Spleen (tissue), 7 donors: ENCODE results near the gene BRD1.

Experiments used
- CTCF ChIP-seq, 11 experiments: fragments of 200-600 bp in 7 of 11; fragments of 450-650 bp in 4 of 11; sonication (generic) in 4 of 11; IDR thresholded peaks in 8 of 11; conservative IDR thresholded peaks in 3 of 11; 1 replicate in 7 of 11; 2 replicates in 4 of 11; pipeline versions ENCODE4 v1.4.0 to v1.8.0; 2016 to 2021; ENCODE audit warnings: antibody characterized with exemption in 11 of 11, inconsistent platforms in 4 of 11, mild to moderate bottlenecking in 1 of 11
- POLR2A ChIP-seq, 3 donors: fragments of 450-650 bp; IDR thresholded peaks; one replicate each; pipeline ENCODE4 v1.5.1; 2017; ENCODE audit warnings: antibody characterized with exemption in 3 of 3, mild to moderate bottlenecking in 1 of 3
- POLR2AphosphoS5 ChIP-seq, 3 donors: sonication (generic); formaldehyde crosslinking; IDR thresholded peaks; one replicate each; pipeline ENCODE4 v1.5.1; 2017; ENCODE audit warnings: antibody characterized with exemption in 3 of 3
- donor health status: DM: no; HTN: no; CAD: no; lungs with moderate emphysema.
- donor health status: DM: no; HTN: no; CAD: no.
- donor health status: DM: no; HTN: no; CAD: no.

GRCh38 chr22:49755631-49756001 is 72.1 kb downstream of the BRD1 start:
- no peak for TF ChIP-seq CTCF (IDR thresholded peaks at IDR 0.05 in 8 of 11, conservative IDR thresholded peaks at IDR 0.05 in 3 of 11)
- TF ChIP-seq POLR2AphosphoS5 (IDR thresholded peaks at IDR 0.05), result no peak
- no peak for TF ChIP-seq POLR2A (IDR thresholded peaks at IDR 0.05)
